Stimulated activated naive B cell treated with anti-CD40 and anti-IgM and Interleukin-4, amounts not matched to agents 10 μg/mL and 1 μg/mL and 100 μg/mL, for 72 hours (primary cell): ENCODE results near the gene MEP1B.
A peak's percentile ranks its signal among the peaks of the same experiment; 100 is the strongest.

Experiments used
- ATAC-seq, 2 donors: fragments of 150-1000 bp; cut with Tn5 transposase; replicated peaks; 2 replicates each; pipeline ENCODE4 v1.10.0; 2021; ENCODE audit warnings: moderate library complexity in 1 of 2
- DNase-seq: peaks from one replicate; pipeline ENCODE4 v3.0.0; 2021
- H3K27ac Mint-ChIP-seq: one replicate; pipeline ENCODE4 v1.8.0; 2022; ENCODE audit warnings: mild to moderate bottlenecking, mixed read lengths
- H3K27me3 Mint-ChIP-seq, 2 donors: one replicate each; pipeline ENCODE4 v1.8.0; 2022; ENCODE audit warnings: mixed read lengths in 2 of 2
- H3K36me3 Mint-ChIP-seq, 2 donors: one replicate each; pipeline ENCODE4 v1.8.0; 2022; ENCODE audit warnings: mixed read lengths in 2 of 2, mild to moderate bottlenecking in 1 of 2
- H3K4me1 Mint-ChIP-seq, 2 donors: one replicate each; pipeline ENCODE4 v1.8.0; 2022; ENCODE audit warnings: mixed read lengths in 2 of 2, mild to moderate bottlenecking in 1 of 2
- H3K4me3 Mint-ChIP-seq, 2 donors: one replicate each; pipeline ENCODE4 v1.8.0; 2022; ENCODE audit warnings: mild to moderate bottlenecking in 2 of 2, mixed read lengths in 2 of 2, moderate library complexity in 1 of 2
- H3K9me3 Mint-ChIP-seq, 2 donors: one replicate each; pipeline ENCODE4 v1.8.0; 2022; ENCODE audit warnings: mixed read lengths in 2 of 2, mild to moderate bottlenecking in 1 of 2

MEP1B gene

DNA sequence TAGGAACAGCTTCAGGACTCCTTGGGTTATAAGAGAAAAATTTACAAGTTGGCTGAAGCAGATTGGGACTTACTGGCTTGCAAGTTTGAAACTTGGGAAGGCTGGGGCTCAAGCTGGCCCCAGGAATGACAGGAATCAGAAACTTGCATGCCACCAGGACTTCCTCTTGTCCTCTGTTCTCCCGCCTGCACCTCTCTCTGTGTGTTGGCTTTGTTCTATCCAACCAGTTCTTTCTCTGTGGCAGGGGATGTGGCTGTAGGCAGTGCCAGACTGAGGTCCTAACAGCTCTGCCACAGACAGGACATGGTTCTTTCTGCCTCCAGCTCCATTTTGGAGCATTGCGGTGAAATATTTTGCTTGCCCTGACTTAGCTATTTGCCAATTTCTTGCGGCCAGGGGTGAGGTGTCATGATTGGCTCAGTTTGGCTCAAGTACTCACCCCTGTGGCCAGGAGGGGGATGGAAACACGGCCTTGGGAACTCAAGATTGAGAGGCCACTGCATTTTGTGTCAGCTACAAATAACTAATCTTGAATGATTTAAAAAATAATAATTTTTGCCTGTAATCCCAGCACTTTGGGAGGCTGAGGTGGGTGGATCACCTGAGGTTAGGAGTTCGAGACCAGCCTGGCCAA lies 48.9 kb downstream of the MEP1B start:
- Mint-ChIP-seq H3K27ac (no peak overlapping the region), H3K9me3 (peaks cover 1 to 3% of the 10 kb centered on the region in 2 donors), H3K36me3 (no peaks in the 10 kb centered on the region), H3K27me3 (peaks cover 7 to 16% of the 10 kb centered on the region in 2 donors), H3K4me3 (no peak overlapping the region), H3K4me1 (no peaks in the 10 kb centered on the region)
- DNase-seq (no peak), ATAC-seq (no peak)

DNA sequence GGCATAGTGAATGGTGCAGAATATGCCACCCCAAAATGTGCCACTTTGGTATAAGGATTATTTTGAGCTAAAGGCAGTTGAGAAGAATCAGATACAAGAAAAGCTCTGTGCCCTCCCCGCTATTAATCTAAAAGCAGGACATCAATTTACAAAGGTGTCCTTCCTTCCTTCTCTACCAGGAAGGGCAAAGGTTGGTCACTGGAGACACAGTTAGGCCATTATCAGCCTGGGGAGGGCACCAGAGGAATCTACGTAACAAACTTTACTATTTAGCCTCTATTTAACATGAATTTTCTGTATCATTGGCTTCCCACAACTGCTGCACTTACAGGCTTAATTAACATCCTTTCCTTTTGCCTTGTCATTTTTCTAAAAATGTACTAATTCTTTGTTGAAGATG lies 52.6 kb downstream of the MEP1B start:
- Mint-ChIP-seq H3K4me1 (no peaks in the 10 kb centered on the region), H3K4me3 (no peak overlapping the region), H3K27me3 (peaks cover 5 to 16% of the 10 kb centered on the region in 2 donors), H3K27ac (no peak overlapping the region), H3K9me3 (no peaks in the 10 kb centered on the region), H3K36me3 (no peaks in the 10 kb centered on the region)
- ATAC-seq (no peak), DNase-seq (no peak)

DNA sequence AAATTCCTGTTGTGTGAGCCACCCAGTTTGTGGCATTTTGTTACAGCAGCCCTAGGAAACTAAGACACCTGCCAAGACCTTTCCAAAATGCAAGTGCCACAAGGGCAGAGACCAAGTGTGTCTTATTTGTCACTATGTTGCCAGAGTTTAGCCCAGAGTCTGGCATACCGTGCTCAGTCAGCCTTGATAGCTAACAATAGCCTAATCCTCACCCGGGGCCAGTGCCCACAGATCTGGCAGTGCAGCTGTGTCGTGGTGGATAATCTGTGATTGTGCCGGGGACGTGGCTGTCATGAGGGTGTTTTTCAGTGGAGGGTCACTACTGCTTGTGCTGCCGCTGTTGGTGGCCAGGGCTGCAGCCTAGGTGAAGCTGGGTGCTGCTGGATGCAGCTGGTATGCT lies 53.5 kb downstream of the MEP1B start:
- H3K27me3 Mint-ChIP-seq = peaks cover 5 to 21% of the 10 kb centered on the region in 2 donors
- no peak for DNase-seq
- H3K4me3 Mint-ChIP-seq = no peak overlapping the region
- no peak overlapping the region for H3K27ac Mint-ChIP-seq
- no peak for ATAC-seq
- no peaks in the 10 kb centered on the region for H3K9me3 Mint-ChIP-seq
- no peaks in the 10 kb centered on the region for H3K4me1 Mint-ChIP-seq
- H3K36me3 Mint-ChIP-seq = no peaks in the 10 kb centered on the region

DNA sequence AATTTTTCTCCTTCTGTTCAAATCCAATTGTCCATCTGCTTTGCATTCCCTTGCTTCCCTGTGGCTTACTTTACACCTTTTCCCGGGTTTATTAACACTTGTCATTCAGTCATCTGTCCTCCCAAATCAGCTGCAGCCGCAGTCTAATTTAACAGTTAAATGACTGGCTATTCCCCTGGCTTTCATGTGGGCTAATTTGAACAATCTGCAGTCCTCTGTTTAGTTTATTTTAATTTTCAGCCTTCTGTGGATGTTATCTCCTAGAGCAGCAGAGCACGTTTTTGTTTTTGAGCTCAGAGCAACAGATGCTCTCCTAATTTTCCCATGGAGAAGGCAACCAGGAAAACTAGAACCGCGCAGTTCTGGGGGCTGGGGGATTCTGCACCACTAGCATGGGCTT lies 55.0 kb downstream of the MEP1B start:
- DNase-seq = no peak
- no peaks in the 10 kb centered on the region for H3K9me3 Mint-ChIP-seq
- H3K4me1 Mint-ChIP-seq = no peaks in the 10 kb centered on the region
- peaks cover 12 to 23% of the 10 kb centered on the region in 2 donors for H3K27me3 Mint-ChIP-seq
- no peak overlapping the region for H3K4me3 Mint-ChIP-seq
- H3K36me3 Mint-ChIP-seq = no peaks in the 10 kb centered on the region
- no peak for ATAC-seq
- no peak overlapping the region for H3K27ac Mint-ChIP-seq

DNA sequence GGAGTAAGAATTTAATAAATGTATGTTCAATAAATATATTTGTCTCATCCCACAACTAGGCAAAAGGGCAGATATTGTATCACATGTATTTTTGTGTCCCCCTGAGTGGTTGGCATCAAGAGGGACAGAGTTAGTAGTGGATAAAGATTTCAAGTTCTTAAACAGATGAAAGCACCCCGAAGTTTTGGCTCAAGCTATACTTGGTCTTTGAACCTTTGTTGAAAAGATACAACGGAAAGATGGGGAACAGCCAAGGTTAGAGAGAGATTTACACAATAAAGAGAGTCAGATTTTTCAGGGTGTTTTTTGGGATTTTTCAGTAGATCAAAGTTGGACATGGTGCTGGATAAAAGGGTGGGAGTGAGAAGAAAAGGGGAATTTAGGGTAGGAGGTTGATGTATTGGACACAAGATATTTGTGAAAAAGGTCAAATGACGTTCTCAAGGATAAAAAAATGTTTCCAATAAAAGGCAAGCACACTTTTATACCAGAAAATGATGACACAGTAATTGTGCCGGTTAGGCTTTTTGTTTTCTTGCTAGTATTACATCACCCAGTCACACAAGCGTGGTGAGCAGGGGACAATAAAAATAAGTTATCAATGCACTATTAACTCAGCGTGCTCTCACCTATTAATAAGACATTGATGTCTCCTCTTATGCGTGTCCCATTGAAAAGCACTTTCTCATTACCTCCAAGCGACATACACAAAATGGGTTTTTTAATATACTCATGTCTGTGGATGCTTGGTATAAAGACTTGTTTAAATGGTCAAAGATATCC lies 59.5 kb downstream of the MEP1B start:
- no peak for DNase-seq
- H3K4me1 Mint-ChIP-seq = no peaks in the 10 kb centered on the region
- no peaks in the 10 kb centered on the region for H3K9me3 Mint-ChIP-seq
- no peak for ATAC-seq
- no peak overlapping the region for H3K27ac Mint-ChIP-seq
- H3K4me3 Mint-ChIP-seq = no peak overlapping the region
- no peaks in the 10 kb centered on the region for H3K36me3 Mint-ChIP-seq
- H3K27me3 Mint-ChIP-seq = peaks cover 19 to 28% of the 10 kb centered on the region in 2 donors

DNA sequence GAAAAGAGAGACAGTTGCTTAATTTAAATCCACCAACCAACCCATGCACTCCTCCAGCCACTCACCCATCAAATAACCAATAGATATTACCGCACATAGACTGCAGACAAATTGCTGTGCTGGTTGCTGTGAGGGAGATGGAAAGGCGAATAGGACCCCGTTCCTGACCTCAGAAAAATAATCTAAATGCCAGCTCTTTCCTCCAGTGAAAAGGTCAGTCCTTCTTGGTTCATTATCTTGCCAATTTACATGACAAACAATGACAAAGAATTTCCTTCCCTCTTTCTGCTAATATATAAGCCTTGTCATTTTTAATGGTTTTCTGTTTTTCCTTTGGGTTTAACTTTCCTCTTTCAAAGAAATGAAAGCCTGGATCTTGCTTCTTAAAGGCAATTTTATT lies 61.6 kb downstream of the MEP1B start:
- H3K4me3 Mint-ChIP-seq = no peak overlapping the region
- no peak for ATAC-seq
- H3K36me3 Mint-ChIP-seq = no peaks in the 10 kb centered on the region
- H3K27me3 Mint-ChIP-seq = peaks cover 27 to 38% of the 10 kb centered on the region in 2 donors
- H3K4me1 Mint-ChIP-seq = no peaks in the 10 kb centered on the region
- no peaks in the 10 kb centered on the region for H3K9me3 Mint-ChIP-seq
- no peak for DNase-seq
- no peak overlapping the region for H3K27ac Mint-ChIP-seq

DNA sequence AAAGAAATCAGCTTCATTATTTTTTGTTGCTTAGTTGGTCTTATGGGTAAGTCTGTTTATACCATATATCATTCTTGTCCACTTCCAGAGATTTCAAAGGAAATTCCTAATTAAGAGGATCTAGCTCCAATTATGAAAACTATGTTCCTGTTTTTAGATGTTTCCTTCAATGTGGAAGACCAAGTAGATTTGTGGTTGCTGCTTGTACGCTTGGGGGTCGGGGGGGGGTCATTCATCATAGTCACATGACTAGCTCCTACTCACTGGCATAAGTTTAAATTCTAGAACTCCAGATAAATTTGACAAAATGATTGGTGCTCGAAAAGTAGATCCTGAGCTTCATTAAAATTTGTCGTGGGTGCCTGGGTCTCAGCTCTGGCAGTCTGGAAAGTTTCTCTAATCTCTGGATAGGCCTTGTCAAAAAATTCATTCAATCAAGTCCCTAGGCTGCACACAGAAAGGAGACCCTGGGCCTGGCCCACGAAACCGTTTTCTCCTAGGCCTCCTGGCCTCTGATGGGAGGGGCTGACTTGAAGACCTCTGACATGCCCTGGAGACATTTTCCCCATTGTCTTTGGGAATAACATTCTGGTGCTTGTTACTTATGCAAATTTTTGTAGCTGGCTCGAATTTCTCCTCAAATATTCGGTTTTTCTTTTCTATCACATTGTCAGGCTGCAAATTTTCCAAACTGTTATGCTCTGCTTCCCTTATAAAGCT lies 62.5 kb downstream of the MEP1B start:
- DNase-seq (no peak), ATAC-seq (no peak)
- Mint-ChIP-seq H3K9me3 (no peaks in the 10 kb centered on the region), H3K4me1 (no peaks in the 10 kb centered on the region), H3K4me3 (no peak overlapping the region), H3K27me3 (peaks cover 28 to 46% of the 10 kb centered on the region in 2 donors), H3K27ac (no peak overlapping the region), H3K36me3 (no peaks in the 10 kb centered on the region)

DNA sequence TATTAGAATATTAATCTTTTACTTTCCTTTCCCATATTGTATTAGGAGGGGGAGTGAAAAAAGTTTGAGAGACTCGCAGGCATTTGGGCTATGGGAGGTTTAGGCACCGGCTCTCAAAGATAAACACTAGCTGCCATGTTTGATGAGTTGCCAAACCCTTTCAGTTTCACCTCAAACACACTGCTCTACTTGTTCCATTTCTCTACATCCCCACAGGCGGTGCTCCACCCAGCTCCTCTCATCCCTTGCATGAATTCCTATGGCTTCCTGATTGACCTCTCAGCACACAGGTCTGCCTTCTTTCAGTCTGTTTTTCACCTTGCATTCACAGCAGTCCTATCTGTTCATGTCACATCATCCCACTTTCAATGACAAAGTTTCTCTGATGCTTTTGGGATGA lies 65.7 kb downstream of the MEP1B start:
- peaks cover 3 to 8% of the 10 kb centered on the region in 2 donors for H3K4me1 Mint-ChIP-seq
- ATAC-seq (no peak), DNase-seq (no peak)
- H3K4me3 Mint-ChIP-seq = no peak overlapping the region
- H3K9me3 Mint-ChIP-seq = peaks cover 0 to 1% of the 10 kb centered on the region in 2 donors
- H3K27ac Mint-ChIP-seq = no peak overlapping the region
- no peaks in the 10 kb centered on the region for H3K36me3 Mint-ChIP-seq
- peaks cover 13 to 34% of the 10 kb centered on the region in 2 donors for H3K27me3 Mint-ChIP-seq

DNA sequence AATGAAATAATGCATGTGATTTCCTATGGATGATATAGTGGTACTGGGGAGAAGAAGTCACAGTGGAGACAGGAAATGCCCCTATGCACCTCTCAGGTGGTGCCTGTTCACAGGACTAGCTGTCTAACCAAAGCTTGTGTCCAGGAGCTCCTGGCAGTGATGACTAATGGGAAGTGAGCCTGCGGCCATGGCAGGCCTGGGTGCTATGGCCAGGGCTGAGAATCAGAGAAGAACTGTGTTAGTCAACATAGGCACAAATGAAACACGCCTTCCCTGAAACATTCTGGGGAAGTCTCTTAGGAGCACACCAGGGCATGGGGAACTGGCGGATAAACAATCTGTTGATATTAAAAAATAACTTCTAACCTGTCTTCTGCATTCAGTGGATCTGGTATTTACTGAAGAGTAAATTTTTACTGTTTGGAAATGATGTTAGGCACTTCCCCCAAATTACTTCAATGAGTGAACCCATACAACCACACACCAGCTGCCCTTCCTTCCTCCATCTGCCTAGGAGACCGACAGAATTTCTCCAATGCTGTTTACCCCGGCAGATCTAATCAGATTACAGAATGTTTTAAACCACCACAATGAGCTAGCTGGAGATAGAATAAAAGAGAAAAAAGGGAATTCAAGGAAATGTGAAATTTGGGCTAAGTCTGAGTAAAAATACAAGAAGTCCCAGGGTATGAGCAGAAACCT lies 67.4 kb downstream of the MEP1B start:
- peaks cover 3 to 8% of the 10 kb centered on the region in 2 donors for H3K4me1 Mint-ChIP-seq
- peaks cover 9 to 45% of the 10 kb centered on the region in 2 donors for H3K27me3 Mint-ChIP-seq
- DNase-seq (no peak), ATAC-seq (no peak)
- no peaks in the 10 kb centered on the region for H3K36me3 Mint-ChIP-seq
- peaks cover 0 to 1% of the 10 kb centered on the region in 2 donors for H3K9me3 Mint-ChIP-seq
- H3K27ac Mint-ChIP-seq = no peak overlapping the region
- no peak overlapping the region for H3K4me3 Mint-ChIP-seq

DNA sequence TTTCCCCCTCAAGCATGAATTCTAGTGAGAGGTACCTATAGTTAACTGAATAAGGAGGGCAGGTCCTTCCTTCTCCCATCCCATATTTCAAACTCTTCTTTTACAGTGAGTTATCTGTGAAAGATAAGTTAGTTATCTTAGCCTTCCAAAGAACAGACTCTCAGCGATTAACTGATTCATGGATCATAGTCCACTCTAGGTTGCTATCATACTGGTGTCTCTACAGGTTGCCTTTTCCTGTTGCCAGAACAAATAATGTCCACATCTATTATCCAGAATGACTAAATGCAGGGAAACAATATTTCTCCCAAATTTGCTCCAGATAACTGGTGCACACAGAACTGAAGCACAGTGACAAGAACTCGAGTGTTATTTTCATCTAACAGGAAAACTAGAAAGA lies 68.3 kb downstream of the MEP1B start:
- DNase-seq = no peak
- no peak for ATAC-seq
- Mint-ChIP-seq H3K36me3 (no peaks in the 10 kb centered on the region), H3K27me3 (peaks cover 9 to 38% of the 10 kb centered on the region in 2 donors), H3K9me3 (peaks cover 0 to 1% of the 10 kb centered on the region in 2 donors), H3K4me1 (peaks cover 3 to 8% of the 10 kb centered on the region in 2 donors), H3K27ac (no peak overlapping the region), H3K4me3 (no peak overlapping the region)

DNA sequence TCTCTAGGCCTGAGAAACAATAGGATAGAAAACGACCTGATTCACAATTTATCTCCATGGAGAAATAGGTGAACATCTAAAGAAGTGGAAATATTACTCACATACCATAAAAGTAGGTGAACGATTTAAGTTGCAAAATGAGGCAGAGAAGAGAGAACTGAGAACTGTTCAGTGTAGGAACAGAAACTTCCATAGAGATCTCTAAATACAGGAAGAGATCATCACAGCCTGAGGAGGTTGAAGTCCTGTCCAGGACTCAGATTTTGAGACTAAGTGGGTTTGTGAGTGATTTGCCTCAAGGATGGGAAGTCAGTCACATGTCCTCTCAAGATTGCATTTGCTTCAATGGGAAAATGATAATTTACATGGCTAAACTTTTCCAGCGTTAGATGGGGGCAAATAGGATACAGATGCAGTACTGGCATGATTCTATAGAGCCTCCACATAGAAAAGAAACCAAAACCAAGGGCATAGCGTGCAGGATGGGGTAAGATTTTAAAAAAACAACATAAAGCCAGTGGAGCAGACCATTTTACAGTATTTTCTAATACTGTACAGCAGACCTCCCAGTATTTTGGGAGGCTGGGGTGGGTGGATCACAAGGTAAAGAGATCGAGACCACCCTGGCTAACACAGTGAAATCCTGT lies 68.8 kb downstream of the MEP1B start:
- DNase-seq (no peak), ATAC-seq (peak; percentile 55 to 64)
- Mint-ChIP-seq H3K9me3 (peaks cover 0 to 1% of the 10 kb centered on the region in 2 donors), H3K36me3 (no peaks in the 10 kb centered on the region), H3K4me3 (peak overlapping the region in 1 of 2 donors; percentile 1), H3K4me1 (peaks cover 3 to 8% of the 10 kb centered on the region in 2 donors), H3K27ac (no peak overlapping the region), H3K27me3 (peaks cover 9 to 39% of the 10 kb centered on the region in 2 donors)

DNA sequence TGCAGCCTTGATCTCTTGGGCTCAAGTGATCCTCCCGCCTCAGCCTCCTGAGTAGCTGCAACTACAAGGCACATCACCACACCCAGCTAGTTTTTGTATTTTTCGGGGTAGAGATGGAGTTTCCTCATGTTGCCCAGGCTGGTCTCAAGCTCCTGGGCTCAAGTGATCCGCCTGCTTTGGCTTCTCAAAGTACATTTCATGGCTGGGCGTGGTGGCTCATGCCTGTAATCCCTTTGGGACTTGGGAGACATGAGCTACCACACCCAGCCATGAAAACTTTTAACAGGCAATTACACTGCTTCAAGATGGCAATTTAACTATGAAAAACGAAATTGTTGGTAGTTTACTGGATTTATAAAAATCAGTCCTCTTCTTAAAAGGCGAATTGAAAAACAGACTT lies 69.7 kb downstream of the MEP1B start:
- peaks cover 0 to 1% of the 10 kb centered on the region in 2 donors for H3K9me3 Mint-ChIP-seq
- no peak overlapping the region for H3K4me3 Mint-ChIP-seq
- peaks cover 9 to 39% of the 10 kb centered on the region in 2 donors for H3K27me3 Mint-ChIP-seq
- DNase-seq (no peak), ATAC-seq (no peak)
- peaks cover 3 to 8% of the 10 kb centered on the region in 2 donors for H3K4me1 Mint-ChIP-seq
- H3K36me3 Mint-ChIP-seq = no peaks in the 10 kb centered on the region
- H3K27ac Mint-ChIP-seq = no peak overlapping the region

DNA sequence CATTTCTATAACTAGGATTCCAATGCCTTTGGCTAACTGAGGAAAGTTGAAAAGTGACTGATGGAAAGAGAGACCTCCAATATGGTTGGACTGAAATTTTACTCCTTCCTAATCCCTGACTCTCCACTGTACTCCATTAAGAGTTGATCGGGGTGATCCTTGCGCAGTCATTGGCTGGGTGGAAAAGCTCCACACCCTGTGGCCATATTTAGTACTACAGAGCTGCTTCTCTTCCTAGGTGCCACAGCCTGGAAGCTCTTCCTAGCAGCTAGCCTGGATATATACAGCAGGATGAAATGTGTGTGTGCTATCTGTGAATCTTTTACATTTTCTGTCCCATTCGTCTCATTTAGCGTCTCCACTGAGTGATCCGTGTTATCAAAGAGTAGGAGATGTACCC lies 71.2 kb downstream of the MEP1B start:
- Mint-ChIP-seq H3K4me1 (peaks cover 3 to 8% of the 10 kb centered on the region in 2 donors), H3K36me3 (no peaks in the 10 kb centered on the region), H3K9me3 (peaks cover 0 to 1% of the 10 kb centered on the region in 2 donors), H3K27ac (no peak overlapping the region), H3K27me3 (peaks cover 4 to 33% of the 10 kb centered on the region in 2 donors), H3K4me3 (no peak overlapping the region)
- DNase-seq (no peak), ATAC-seq (no peak)

DNA sequence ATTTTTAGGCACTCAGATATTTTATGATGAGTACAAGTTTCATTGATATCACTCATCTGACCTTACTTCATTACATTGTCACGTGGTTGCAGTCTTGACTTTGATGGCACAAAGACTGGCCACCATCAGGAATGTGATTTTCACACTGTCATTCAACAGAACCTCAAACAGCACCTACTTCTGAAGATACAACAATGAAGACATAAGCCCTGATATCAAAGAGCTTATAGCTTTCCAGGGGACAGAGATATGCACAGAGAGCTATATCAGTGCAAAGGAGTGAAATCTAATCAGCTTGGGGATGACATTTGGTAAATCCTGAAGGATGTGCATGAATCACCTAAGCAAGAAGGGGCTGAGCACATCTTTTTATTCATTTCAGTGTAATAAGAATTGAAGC lies 72.3 kb downstream of the MEP1B start:
- DNase-seq = no peak
- H3K4me1 Mint-ChIP-seq = peaks cover 3 to 8% of the 10 kb centered on the region in 2 donors
- H3K9me3 Mint-ChIP-seq = peaks cover 0 to 1% of the 10 kb centered on the region in 2 donors
- H3K27ac Mint-ChIP-seq = no peak overlapping the region
- H3K27me3 Mint-ChIP-seq = peaks cover 0 to 23% of the 10 kb centered on the region in 2 donors
- no peak for ATAC-seq
- H3K4me3 Mint-ChIP-seq = no peak overlapping the region
- H3K36me3 Mint-ChIP-seq = no peaks in the 10 kb centered on the region
